ENCODE measurements around the gene SETD3.

Gene SETD3

DNA sequence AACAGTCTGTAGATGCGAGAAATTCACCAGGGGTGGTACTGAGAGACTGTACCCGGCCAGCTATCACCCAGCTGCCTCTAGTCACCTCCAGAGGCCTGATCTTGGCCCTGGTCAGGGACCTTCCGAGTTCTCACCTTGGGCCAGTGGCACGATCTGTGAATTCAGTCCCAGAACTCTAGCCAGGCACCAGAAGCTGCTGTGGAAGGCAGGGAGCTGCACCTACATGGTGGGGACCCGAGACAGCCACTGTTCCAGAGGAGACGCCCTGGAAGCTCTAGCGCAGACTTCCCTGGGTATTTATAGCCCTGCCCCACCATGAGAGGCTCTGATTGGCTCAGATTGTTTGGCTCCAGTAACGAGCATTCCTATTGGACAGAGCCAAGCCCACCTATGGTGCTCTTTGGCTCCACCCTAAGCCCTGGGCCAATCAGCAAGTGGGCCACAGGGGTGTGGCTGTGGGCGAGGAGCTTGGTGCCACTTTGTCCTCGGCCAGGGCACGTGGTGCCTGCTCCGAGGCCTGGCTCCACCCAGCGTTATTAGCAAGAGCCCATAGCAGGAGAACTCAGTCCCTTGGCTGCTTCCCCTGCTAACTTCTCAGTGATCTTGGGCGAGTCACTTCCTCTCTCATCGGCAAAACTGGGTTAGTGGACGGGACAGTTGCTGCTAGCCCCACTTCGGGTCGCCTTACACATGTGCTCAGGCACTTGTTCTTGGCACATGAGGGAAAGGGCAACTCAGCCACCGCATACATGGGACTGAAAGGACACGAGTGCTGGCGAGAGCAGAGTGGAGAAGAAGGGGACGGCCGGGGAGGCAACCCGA lies 119.7 kb downstream of the SETD3 start:
- no peak overlapping the region for H3K4me3 ChIP-seq (ENCODE audit: severe bottlenecking)
- TF ChIP-seq, protein P1, sequence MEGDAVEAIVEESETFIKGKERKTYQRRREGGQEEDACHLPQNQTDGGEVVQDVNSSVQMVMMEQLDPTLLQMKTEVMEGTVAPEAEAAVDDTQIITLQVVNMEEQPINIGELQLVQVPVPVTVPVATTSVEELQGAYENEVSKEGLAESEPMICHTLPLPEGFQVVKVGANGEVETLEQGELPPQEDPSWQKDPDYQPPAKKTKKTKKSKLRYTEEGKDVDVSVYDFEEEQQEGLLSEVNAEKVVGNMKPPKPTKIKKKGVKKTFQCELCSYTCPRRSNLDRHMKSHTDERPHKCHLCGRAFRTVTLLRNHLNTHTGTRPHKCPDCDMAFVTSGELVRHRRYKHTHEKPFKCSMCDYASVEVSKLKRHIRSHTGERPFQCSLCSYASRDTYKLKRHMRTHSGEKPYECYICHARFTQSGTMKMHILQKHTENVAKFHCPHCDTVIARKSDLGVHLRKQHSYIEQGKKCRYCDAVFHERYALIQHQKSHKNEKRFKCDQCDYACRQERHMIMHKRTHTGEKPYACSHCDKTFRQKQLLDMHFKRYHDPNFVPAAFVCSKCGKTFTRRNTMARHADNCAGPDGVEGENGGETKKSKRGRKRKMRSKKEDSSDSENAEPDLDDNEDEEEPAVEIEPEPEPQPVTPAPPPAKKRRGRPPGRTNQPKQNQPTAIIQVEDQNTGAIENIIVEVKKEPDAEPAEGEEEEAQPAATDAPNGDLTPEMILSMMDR (IDR thresholded peaks at IDR 0.05; ENCODE audit: poor library complexity, severe bottlenecking) = no peak
- DNase-seq (ENCODE audit: low spot score) = no peak

DNA sequence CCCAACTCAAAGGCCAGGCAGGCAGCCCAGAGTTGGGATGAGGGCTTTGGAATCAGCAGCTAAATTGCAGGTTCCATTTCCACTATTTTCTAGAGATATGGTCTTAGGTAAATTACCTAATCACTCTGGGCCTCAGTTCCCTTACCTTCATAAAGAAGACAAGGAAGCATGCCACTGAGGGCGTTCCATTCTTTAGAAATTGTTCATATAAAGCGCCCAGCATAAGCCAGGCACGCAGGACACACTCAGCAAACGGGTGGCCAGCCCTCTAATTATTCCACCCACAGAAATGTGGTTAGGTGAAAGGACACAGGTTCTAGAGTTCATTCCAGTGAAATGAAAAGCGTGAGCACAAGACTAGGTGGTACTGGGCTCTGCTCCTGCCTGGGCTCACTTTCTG lies 120.8 kb downstream of the SETD3 start:
- no peak for ATAC-seq (ENCODE audit: low read depth)
- Histone ChIP-seq H3K9me3 (ENCODE audit: severe bottlenecking) (no peaks in the 10 kb centered on the region), H3K4me3 (ENCODE audit: severe bottlenecking) (no peak overlapping the region), H3K36me3 (ENCODE audit: low read depth) (no peaks in the 10 kb centered on the region), H3K4me1 (ENCODE audit: insufficient read depth, poor library complexity, severe bottlenecking) (no peaks in the 10 kb centered on the region), H3K27me3 (ENCODE audit: insufficient read depth, poor library complexity, severe bottlenecking) (no peaks in the 10 kb centered on the region), H3K27ac (ENCODE audit: poor library complexity, severe bottlenecking) (no peak overlapping the region)
- TF ChIP-seq, protein P1 (IDR thresholded peaks at IDR 0.05; ENCODE audit: poor library complexity, severe bottlenecking) = no peak
- DNase-seq (ENCODE audit: low spot score) = no peak

More for the DNA sequence above, 119.7 kb downstream of the SETD3 start:
- Histone ChIP-seq H3K4me1 (ENCODE audit: insufficient read depth, poor library complexity, severe bottlenecking) (no peaks in the 10 kb centered on the region), H3K36me3 (ENCODE audit: low read depth) (no peaks in the 10 kb centered on the region), H3K9me3 (ENCODE audit: severe bottlenecking) (no peaks in the 10 kb centered on the region), H3K27ac (ENCODE audit: poor library complexity, severe bottlenecking) (no peak overlapping the region), H3K27me3 (ENCODE audit: insufficient read depth, poor library complexity, severe bottlenecking) (no peaks in the 10 kb centered on the region)
- no peak for ATAC-seq (ENCODE audit: low read depth)

DNA sequence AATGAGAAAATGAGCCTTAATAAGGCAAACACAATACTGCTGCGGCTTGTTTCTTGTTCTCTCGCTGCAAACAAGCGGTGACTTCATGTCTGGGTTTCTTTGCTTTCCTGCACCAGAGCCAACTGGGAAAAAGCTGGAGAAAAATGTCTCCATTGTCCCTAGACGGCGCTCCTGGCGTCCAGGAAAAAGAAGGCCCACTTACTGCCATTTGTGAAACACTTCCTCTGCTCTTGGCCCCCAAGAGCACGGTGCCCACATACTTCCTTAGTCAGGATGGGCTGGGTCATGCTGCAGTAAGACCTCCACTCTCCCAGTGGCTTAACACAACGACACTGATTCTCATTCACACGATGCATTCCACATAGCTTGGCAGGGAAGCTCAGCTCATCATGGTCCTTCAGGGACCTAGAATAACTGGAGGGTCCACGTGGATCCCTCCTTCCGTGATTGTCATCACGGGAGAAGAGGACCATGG lies 122.7 kb downstream of the SETD3 start:
- no peaks in the 10 kb centered on the region for H3K36me3 ChIP-seq (ENCODE audit: low read depth)
- TF ChIP-seq, protein P1 (IDR thresholded peaks at IDR 0.05; ENCODE audit: poor library complexity, severe bottlenecking) = no peak
- DNase-seq (ENCODE audit: low spot score) (no peak), ATAC-seq (ENCODE audit: low read depth) (no peak)
- no peaks in the 10 kb centered on the region for H3K27me3 ChIP-seq (ENCODE audit: insufficient read depth, poor library complexity, severe bottlenecking)
- H3K4me3 ChIP-seq (ENCODE audit: severe bottlenecking) = no peak overlapping the region
- H3K4me1 ChIP-seq (ENCODE audit: insufficient read depth, poor library complexity, severe bottlenecking) = no peaks in the 10 kb centered on the region
- no peaks in the 10 kb centered on the region for H3K9me3 ChIP-seq (ENCODE audit: severe bottlenecking)
- H3K27ac ChIP-seq (ENCODE audit: poor library complexity, severe bottlenecking) = no peak overlapping the region

DNA sequence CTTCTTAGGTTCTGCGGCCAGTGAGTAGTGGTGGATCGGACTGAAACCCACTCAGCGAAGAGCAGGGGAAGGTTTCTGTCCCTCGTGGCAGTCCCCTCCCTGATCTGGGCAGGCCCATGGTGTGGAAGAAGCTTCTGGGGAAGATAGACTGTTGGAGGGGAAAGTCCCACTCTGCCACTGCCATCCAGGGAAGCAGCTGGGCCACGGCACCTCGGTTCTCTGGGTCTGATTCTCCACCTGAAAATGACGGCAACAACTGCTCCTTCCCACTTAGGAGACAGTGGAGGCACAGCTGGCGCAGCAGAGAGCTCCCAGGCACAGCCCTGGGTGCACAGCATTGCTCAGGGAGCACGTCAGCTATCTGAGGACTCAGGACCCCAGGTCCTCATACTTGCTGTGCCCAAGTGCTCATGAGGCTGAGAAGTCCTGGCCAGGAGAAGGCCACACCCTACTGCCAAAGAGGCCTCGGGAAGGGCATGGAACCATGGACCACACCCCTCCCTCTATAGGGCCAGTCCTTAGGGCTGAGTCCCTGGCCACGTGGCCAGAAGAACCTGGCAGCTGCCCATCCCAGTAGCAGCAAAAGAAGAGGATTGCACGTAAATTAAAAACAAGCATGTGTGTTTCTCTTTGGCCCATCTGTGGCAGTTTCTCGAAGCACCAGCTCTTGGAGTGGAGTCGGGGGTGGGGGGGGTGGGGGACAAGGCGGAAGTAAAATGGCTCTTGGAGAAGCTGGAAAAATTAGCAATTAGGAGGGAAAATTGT lies 123.3 kb downstream of the SETD3 start:
- Histone ChIP-seq H3K27me3 (ENCODE audit: insufficient read depth, poor library complexity, severe bottlenecking) (no peaks in the 10 kb centered on the region), H3K4me1 (ENCODE audit: insufficient read depth, poor library complexity, severe bottlenecking) (no peaks in the 10 kb centered on the region), H3K36me3 (ENCODE audit: low read depth) (no peaks in the 10 kb centered on the region), H3K9me3 (ENCODE audit: severe bottlenecking) (no peaks in the 10 kb centered on the region), H3K4me3 (ENCODE audit: severe bottlenecking) (no peak overlapping the region), H3K27ac (ENCODE audit: poor library complexity, severe bottlenecking) (no peak overlapping the region)
- DNase-seq (ENCODE audit: low spot score) (no peak), ATAC-seq (ENCODE audit: low read depth) (no peak)
- TF ChIP-seq, protein P1 (IDR thresholded peaks at IDR 0.05; ENCODE audit: poor library complexity, severe bottlenecking) = no peak
